ENCODE data around the gene MEIOSIN.

Gene MEIOSIN

GRCh38 chr19:45801603-45802175 is 68.5 kb downstream of the MEIOSIN start:
- no peak for DNase-seq
- no peak for TF ChIP-seq GATA1 (IDR thresholded peaks at IDR 0.05; ENCODE audit: low read depth, low read length)
- no peak for TF ChIP-seq POLR2A (IDR thresholded peaks at IDR 0.05; ENCODE audit: low read length)

GRCh38 chr19:45804140-45804958 is 71.1 kb downstream of the MEIOSIN start:
- TF ChIP-seq GATA1 (IDR thresholded peaks at IDR 0.05; ENCODE audit: low read depth, low read length) = no peak
- DNase-seq = no peak

GRCh38 chr19:45804959-45805230 is 71.7 kb downstream of the MEIOSIN start:
- DNase-seq = no peak
- TF ChIP-seq POLR2A (IDR thresholded peaks at IDR 0.05; ENCODE audit: low read length) = no peak
- no peak for TF ChIP-seq GATA1 (IDR thresholded peaks at IDR 0.05; ENCODE audit: low read depth, low read length)

- DNase-seq = no peak
These were observed 72.5 kb downstream of the MEIOSIN start for GRCh38 chr19:45805719-45806118.

GRCh38 chr19:45809643-45810159 is 76.5 kb downstream of the MEIOSIN start:
- TF ChIP-seq GATA1 (IDR thresholded peaks at IDR 0.05; ENCODE audit: low read depth, low read length) (no peak), POLR2A (IDR thresholded peaks at IDR 0.05; ENCODE audit: low read length) (no peak)
- peak; percentile 40 to 64 for DNase-seq

More at GRCh38 chr19:45805719-45806118, 72.5 kb downstream of the MEIOSIN start:
- no peak for TF ChIP-seq GATA1 (IDR thresholded peaks at IDR 0.05; ENCODE audit: low read depth, low read length)

- DNase-seq = no peak
- TF ChIP-seq POLR2A (IDR thresholded peaks at IDR 0.05; ENCODE audit: low read length) = no peak
- TF ChIP-seq GATA1 (IDR thresholded peaks at IDR 0.05; ENCODE audit: low read depth, low read length) = no peak
These were observed 79.1 kb downstream of the MEIOSIN start for GRCh38 chr19:45812297-45812696.
